SKM-1 (cell line): Measurements from ENCODE around the gene PPP1R14C.
"Not testable (repeated sequence)": the region's sequence is repeated elsewhere in the genome, so short reads cannot be mapped to it uniquely, and the experiment has no call there.

ENCODE experiments used
- DNase-seq: peaks from one replicate; lab custom pipeline; 2025; ENCODE audit not compliant: unreplicated experiment; lab: John Stamatoyannopoulos, UW

Gene PPP1R14C

DNA sequence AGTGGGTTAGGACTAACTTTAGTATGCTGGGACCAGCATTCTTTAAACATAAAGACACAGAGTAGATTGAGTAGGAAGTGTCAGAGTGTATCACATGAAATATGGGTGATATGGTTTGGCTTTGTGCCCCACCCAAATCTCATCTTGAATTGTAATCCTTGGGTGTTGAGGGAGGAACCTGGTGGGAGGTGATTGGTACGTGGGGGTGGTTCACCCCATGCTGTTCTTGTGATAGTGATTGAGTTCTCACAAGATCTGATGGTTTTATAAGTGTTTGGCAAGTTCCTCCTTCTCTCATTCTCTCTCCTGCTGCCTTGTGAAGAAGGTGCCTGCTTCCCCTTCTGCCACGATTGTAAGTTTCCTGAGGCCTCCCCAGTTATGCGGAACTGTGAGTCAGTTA lies 5.1 kb upstream of the PPP1R14C start:
- DNase-seq, result not testable (repeated sequence)

DNA sequence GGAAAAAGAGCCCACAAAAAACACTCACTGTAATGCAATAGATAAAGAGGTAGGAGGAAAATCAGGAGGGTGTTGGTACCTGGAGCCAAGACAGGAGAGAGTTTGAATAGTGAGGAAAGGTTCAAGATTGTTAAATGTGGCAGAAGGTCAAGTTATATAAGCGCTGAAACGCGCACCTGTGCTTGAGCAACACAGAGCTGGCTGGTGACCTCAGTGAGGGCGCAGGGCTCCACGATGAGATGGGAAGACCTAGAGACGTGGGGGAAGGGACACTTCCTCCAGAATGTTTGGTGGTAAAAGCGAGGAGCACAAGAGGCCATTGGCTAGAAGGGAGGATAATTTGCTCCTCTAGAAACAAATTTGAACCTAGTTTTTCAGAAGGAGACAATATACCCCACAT lies 4.2 kb upstream of the PPP1R14C start:
- no peak for DNase-seq

DNA sequence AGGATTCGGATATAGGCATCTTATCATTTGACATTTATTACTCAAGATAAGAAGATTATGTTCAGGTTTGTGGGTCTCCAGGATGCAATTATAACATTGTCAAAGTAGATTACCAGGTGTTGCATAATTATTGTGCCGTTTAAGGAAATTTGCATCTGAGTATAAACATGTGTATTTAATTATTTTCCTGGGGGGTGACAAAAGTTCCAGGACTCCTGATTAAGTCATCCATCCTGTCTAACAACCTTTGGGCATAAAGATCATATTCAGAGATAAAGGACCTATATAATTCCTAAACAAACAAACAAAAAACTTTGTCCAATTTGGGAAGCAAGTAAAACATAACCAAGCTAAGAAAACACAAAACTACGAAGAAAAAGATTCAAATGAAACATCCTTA lies 3.3 kb upstream of the PPP1R14C start:
- no peak for DNase-seq

DNA sequence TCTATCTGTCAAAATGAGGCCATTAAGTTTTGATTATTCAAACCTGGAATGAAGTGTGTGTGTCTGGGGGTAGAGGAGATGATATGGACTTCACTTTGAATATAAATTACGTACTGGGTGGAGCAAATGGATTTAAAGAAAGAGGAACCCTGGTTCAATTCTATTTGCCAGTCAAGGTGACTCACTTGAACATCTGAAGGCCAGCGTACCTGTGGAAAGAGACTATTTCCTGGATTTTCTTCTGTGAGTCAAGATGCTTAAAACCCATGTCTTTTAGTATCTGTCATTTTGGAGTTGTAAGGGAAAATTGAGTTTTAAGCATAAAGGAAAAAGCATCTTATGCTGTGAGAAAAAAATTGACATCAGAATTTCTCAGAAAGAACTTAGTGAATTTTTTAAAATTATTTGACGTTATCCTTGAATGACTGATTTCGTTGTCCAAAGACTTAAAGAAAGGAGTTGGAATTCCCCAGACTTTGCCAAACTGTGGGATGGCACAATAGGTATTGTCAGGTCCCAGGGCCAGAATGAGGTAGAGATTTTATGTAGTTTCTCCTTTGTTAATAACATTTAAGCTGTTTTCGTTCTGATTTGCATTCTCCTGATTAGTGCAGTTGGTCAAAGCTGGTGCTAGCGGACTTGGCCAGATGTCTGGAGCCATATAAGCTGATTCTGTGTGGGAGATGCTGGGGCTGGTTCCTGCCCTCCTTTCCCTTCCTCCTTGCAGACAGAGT lies 2.4 kb upstream of the PPP1R14C start:
- DNase-seq, result no peak

DNA sequence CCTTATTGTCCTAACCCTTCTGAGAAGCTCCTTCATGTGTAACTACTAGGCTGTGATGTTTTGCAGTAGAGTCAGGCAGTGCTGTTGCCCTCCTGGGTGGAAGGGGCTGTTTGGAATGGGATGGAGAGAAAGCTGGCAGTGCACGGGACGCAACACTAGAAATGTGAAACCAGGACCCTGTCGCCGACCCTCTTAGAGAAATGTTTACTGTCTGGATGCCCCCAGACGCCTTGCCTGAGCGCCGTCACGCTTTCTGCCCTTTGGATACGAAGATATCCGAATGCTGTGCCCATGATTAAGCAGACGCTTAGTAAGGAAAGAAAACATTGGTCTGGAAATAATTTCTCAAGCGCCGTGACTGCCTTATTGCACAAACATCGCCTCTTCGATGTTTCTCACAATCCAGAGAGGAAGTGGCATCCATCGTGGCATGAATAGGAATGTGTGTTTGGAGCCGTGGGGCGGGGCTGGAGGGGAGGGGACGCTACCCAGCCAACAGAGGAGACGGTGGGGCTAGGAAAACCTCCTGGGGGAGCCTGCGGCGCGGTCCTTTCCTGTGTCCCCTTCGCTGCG lies 661 bp upstream of the PPP1R14C start:
- no peak for DNase-seq

DNA sequence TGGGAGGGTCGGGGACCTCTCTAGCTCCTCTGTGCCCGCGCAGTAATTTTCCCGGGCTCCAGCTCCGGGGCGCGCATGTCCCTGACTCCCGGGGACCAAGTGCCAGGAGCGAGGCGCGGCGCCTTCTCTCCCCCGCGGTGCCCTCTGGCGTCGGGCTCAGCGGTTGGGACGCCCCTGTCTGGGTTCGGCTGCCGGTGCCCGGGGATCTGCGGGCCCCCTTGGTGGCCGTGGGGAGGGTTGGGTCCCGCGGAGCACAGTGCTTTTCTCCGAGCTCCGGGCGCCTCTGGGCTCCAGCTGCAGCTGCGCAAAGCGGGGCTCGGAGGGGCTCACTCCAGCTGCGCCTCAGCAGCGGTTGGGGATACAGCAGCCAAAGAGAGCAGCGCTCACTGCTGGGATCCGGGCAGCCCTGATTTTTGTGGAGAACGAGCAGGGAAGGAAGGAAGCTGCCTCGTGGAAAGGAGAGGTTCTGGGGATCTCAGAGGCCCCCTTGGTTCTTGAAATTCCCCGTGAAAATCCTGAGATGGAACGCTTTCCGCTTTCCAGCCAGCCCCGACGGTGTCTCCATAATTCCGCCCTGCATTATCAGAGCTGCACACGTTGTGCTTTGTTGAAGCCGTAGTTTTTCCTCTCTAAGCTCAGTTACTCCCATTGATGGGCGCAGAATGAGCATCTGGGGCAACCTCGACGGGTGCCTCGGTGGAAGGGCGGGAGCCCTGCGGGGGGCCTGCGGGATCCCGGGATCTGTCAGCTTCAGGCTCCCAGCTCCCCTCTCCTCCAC lies 861 bp downstream of the PPP1R14C start:
- no peak for DNase-seq

DNA sequence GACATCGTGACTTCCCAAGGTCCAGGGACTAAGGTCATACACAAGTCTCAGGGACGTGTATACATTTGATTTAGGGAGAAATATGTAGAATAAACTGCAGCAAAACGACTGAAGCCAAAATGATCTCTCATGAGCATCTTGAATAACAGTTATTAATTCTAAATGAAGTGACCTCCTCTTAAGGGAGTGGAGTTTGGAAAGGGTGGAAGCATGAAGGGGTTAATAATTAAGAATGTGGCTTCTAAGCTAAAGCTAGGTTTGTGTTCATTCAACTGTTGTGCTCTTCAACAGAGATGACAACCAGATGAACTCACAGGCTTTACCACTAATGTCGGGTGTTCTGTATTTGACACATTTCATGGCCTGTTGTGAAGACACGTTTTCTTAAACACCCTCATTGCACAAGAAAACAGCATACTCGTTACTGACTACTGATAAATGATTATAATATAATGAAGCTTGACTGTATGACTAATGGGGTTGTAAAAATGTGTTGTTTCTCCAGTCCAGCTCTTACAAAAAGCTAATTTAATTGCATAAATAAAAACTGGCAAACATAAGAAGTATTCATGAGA lies 1.5 kb downstream of the PPP1R14C start:
- no peak for DNase-seq

DNA sequence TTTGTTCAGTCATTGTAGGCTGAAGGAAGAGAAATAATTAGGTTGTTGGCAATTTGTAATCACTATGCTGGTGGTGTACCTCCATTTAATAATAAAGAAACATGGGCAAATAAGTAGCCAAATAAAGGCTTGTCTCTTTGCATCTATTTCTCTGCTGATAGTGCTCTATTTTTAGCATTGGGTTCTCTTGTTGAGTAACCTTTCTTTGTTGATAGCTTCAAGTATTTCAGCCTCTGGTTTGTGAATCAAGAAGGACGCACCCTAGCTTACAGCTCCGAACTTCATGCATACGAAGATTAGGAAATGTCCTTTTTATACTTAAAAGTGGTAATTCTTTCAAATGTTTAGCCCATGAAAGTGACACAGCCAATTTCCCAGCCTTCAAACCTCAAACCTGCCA lies 2.6 kb downstream of the PPP1R14C start:
- no peak for DNase-seq

DNA sequence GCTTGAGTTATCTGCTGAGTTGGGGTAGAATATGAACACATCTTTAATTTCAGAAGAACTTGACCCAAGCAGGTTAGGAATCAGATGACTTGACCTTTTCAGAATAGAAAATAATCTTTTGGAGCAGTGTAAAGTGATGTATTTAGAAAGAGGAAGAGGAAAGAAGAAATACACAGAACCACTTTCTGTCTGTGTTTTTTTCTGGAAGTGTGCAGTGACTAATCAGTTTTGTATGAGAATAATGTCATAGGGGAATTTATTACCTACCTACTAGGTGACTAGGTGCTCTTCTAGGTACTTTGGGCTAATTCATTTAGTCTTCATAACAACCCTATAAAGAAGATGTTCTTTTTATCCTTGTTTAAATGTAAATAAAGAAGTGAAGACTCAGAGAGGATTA lies 3.0 kb downstream of the PPP1R14C start:
- peak; percentile 39 for DNase-seq

DNA sequence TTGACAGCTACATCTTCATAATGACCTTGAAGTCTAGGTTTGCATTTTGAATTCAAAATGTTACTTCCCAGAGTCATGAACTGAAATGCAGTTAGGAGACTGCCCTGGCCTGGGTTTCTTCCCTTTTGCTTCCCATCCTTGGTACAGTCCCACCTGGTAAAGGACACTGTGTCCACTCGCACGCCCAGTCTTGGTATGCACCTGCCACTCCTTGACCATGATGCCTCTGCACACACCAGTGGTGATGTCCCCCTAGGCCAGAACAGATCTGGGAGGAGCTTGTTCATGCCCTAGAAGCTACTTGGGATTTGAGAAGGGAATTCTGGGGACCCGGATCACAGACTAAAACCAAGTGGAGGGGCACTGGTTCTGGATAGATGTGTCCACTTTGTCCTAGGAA lies 3.6 kb downstream of the PPP1R14C start:
- DNase-seq, result no peak

DNA sequence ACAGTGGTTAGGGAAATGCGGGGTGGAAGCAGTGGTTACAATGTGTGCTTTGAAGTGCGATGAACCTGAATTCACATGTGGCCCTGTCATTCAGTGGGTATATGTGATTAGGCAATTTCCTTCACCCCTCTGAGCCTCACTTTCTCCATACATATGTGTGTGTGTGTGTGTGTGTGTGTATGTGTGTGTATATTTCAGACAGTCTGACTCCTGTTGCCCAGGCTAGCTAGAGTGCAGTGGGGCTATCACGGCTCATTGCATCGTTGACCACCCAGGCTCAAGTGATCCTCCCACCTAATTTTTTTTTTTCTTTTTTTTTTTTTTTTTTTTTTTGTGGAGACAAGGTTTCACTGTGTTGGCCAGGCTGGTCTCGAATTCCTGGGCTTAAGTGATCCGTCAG lies 6.3 kb downstream of the PPP1R14C start:
- no peak for DNase-seq

DNA sequence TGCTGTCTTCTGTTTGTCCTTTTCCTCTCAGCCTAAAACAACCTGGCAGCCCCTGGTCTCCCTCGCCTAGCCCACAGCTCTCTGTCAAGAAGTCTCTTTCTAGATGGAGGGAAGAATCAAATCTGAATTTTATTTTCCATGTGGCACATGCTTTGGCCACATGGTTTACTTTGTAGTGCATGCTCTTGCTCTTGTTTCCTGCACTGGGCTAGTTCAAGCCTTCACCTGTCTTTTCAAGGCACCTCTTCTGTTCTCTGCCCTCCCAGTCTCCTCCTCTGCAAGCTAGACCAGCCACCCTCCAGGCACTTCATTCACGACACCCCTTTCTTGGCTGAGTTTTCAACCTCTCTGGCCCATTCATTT lies 7.6 kb downstream of the PPP1R14C start:
- no peak for DNase-seq

DNA sequence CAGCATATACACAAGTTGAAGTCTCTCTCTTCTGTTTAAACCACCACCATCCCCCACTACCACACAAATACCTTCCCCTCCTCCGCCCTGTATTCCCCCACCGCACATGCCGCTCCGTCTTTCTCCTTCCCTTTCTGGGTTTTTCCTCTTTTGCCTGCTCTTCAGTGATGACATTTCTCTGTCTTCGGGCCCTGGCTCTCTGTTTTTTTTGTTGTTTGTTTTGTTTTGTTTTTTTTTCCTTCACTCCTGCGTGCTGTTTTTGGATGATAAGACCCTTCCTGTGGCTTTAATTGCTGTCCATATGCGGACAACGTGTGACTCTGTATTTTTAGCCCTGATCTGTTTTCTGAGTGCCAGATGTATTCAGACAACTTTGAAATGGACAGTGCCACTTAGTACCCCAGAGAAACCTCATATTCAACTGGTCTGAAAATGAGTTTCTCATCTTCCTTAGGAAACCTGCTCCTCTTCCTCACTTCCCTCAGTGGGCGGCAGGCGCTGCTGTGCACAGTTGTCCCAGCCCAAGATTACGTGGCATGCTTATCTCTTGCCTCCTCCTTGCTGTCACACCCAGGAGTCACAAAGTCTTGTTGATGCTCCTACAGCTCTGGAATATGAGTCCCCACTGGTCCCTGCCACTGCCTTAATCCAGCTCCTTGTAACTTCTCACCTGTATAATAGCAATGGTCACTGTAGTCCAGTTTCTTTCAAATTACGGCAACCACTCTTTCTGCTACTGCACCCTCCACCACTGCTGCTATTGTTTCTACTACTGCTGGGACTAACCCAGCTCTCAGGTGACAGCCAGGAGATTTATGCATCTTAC lies 8.2 kb downstream of the PPP1R14C start:
- peak; percentile 44 for DNase-seq

DNA sequence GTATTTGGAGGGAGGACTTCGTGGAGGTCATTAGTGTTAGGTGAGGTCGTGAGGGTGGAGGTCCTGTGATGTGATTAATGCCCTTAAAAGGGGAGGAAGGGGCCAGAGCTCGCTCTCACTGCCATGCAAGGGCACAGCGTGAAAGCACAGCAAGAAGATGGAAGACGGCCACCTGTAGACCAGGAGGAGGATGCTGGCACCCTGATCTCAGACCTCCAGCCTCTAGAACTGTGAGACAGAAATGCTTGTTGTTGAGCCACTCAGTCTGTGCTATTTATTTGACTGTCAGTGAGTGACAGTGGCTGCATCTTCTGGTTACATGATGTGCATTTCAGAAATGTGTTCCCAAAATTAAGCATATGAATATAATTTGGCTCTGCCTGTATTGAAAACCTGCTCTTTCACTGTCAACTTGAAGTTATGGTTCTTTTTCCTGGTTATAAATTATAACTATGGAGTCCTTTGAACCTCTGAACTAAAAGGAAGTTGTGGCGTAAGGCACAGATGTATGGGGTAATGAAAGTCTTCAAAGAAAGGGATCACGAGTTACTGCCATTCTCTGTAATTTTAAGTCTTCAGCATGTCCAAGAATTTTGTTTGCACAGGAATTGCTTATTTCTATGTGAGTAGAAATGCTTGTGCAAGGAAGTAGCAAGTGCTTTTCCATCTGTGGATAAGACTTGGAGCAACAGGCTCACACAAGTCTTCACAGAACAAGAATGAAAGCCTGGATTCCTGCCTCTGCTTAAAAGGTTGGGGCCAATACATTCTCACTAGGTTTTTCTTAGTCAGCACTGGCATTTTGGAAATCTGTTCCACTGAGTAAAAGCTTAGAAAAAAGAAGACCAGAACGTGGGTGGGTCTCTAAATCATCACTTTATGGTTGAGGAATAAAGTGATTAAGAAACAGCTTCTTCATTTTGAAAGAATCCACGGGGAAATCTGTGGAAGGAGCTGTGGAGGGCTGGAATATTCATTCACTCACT lies 10.3 kb downstream of the PPP1R14C start:
- DNase-seq, result peak; percentile 28

DNA sequence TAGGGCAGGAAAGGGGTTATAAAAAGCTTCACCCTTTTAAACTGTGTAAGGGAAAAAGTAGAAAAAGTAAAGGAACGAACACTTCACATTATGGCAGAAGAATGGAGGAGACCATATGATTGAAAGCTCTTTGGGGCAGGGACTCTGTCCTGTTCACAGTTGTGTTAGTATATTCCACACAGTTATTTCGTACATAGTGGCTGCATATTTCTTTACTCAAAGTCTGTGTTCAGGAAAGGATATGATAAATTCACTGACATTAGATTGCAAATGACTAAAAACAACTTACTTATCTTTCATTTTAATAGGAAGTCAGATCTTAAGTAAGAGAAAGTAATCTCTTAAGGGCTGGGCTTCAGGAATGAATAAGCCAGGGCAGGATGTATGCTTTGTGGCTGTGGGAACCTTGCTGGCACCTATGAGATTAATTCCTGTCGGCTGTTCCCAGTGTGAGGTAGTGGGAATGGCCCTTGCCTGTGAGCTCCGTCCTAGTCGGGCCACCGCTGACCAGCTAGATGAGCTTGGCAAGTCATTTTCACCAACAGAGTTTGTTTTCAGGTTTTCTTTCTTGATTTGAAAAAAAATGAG lies 11.2 kb downstream of the PPP1R14C start:
- no peak for DNase-seq

DNA sequence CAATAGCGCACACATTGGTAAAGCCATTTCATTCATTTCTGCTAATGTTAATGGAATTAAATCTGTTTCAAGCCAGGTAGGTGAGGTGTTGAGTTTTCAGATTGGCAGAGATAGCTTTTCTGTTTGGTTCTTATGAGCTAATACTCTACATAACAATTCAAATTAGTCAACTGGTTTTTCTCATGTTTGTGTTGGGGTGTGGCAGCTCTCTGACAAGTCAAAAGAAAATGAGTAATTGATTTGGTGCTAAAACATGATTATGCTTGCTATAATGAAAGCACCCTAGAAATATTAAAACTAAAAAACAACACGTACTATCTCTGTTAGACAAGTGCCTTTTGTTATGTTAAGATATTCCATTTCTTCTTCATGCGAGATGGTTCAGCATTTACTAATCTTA lies 13.6 kb downstream of the PPP1R14C start:
- DNase-seq, result no peak

DNA sequence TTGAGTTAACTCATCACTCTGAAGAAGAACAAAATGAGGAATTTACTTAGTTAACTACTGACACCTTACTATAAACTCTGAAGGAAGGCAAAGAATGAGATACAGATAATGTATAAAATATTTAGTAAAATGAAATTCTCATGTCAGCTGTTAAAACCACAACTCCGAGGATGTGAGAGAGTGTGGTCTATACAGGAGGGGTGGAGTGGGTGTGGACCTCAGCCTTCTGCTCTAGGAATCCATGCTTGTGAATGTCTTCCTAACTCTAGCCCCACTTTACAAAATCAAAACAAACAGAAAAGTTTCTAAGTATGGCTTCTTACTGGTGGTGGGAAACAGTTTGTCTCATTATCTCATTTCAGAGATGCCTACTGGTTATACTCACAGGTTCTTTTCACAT lies 14.2 kb downstream of the PPP1R14C start:
- no peak for DNase-seq

DNA sequence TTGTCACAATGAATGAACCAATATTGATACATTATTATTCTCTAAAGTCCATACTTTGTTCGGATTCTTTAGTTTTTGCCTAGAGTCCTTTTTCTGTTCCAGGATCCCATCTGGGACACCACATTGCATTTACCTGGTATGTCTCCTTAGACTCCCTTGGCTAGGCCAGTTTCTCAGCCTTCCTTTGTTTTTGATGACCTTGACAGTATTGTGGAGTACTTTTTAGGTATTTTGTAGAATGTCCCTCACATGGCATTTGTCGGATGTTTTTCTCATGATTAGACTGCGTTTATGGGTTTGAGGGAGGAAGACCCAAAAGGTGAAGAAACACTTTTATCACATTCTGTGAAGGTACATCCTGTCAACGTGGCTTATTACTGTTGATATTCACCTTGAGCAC lies 16.9 kb downstream of the PPP1R14C start:
- DNase-seq, result no peak

DNA sequence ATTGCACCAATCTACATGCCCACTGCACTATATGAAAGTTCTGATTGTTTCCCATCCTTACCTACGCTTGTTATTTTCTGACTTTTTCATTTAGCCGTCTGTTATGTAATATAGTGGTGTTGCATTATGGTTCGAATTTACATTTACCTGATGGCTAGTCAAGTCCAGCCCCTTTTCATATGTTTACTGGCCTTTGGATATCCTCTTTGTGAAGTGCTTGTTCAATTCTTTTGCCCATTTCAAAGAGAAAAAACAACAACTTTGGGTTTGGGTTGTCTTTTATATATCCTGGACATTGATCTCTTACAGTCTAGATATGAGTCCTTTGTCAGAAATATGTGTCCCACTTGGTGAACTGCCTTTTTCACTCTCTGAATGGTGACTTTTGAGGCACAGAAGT lies 21.1 kb downstream of the PPP1R14C start:
- no peak for DNase-seq
